Stomach (tissue), 4 donors: Measurements from ENCODE around the gene STARD10.

Source experiments
- EP300 ChIP-seq: sonication (generic); formaldehyde crosslinking; IDR thresholded peaks from one replicate; pipeline ENCODE4 v1.6.1; 2017; ENCODE audit warnings: antibody characterized with exemption
- POLR2A ChIP-seq, 4 donors: fragments of 450-650 bp; IDR thresholded peaks; one replicate each; pipeline ENCODE4 v1.6.1; 2016; ENCODE audit warnings: antibody characterized with exemption in 4 of 4, control low read depth in 2 of 4, mild to moderate bottlenecking in 1 of 4, moderate library complexity in 1 of 4
- TF ChIP-seq, protein P1 (sequence below), 7 experiments: fragments of 450-650 bp in 4 of 7; fragments of 200-600 bp in 3 of 7; sonication (generic) in 3 of 7; IDR thresholded peaks; one replicate each; pipeline ENCODE4 v1.5.1; 2016 to 2019; ENCODE audit warnings: antibody characterized with exemption in 7 of 7, control low read depth in 2 of 7, mild to moderate bottlenecking in 1 of 7

DNA sequence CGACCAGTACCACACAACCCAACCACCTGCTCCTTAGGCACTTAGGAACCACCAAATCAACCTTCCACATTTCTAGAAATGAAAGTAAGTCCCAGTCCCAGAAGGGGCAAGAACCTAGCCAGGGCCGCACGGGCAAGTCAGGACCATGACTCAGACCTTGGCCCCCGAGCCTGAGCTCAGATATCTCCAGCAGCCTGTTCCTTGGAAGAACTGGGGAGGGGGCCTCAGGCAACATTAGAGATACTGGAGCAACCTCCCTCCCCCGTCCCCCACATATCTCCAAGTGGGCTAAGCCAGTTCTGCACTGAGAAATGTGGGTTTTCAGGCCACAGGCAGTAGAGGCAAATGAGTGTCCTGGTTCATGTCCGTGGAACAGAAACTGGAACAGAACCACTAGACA lies 49.4 kb downstream of the STARD10 start:
- TF ChIP-seq, protein P1, sequence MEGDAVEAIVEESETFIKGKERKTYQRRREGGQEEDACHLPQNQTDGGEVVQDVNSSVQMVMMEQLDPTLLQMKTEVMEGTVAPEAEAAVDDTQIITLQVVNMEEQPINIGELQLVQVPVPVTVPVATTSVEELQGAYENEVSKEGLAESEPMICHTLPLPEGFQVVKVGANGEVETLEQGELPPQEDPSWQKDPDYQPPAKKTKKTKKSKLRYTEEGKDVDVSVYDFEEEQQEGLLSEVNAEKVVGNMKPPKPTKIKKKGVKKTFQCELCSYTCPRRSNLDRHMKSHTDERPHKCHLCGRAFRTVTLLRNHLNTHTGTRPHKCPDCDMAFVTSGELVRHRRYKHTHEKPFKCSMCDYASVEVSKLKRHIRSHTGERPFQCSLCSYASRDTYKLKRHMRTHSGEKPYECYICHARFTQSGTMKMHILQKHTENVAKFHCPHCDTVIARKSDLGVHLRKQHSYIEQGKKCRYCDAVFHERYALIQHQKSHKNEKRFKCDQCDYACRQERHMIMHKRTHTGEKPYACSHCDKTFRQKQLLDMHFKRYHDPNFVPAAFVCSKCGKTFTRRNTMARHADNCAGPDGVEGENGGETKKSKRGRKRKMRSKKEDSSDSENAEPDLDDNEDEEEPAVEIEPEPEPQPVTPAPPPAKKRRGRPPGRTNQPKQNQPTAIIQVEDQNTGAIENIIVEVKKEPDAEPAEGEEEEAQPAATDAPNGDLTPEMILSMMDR (IDR thresholded peaks at IDR 0.05), result no peak
- TF ChIP-seq EP300 (no peak), POLR2A (IDR thresholded peaks at IDR 0.05) (no peak)
